Central memory CD4-positive, alpha-beta T cell (primary cell): Measurements from ENCODE around the gene AMOTL2.

Source experiments
- DNase-seq: peaks from one replicate; pipeline ENCODE4 v3.0.0; 2022
- total RNA-seq, 3 experiments: gene quantifications; one replicate each; lab custom pipeline; 2026; lab: John Stamatoyannopoulos, UW

AMOTL2 gene
- total RNA-seq: 0.05 to 0.96 (median 0.18) reads per million in 3 experiments

DNA sequence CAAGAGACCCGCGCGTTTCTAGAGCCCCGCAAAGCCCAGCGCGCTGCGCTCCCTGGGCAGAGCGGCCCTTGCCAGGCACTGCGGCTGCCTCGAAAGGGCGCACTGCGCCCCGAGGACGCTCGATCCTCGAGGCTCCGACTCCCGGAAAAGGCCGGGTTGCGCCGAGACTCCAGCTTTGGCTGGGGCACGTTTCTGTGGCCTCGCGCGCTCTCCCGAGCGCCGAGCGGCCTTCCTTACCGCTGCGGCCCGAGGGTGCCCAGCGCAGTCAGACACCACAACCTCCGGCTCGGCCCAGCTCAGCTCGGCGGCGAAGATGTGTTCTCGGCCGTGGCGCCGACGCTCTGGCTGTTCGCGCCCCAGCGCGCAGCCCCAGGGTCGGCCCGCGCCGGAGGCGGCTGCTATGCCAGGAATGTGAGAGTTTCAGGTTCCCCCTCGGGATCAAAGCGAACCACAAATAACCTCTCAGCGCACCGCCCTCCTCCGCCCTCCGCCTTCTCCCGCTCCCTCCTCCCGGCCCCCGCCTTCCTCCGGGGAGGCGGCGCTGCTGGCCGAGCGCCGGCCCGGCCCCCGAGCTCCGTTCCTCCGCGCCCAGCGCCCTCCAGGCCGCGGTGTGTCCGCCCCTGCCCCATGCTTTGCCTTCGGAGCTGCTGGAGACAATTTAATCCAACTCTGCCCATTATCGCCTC lies at the start of gene AMOTL2:
Gene AMOTL2 (minus strand): TSS at position 343 of the 686 bp plus-strand sequence. CDS start 3,014 bp downstream, outside the sequence.
- no peak for DNase-seq

GRCh38 chr3:134423153-134423552 lies 48.9 kb upstream of the AMOTL2 start:
- no peak for DNase-seq

- no peak for DNase-seq
These were observed 45.7 kb upstream of the AMOTL2 start for GRCh38 chr3:134419960-134420321.

GRCh38 chr3:134419214-134419959 lies 45.1 kb upstream of the AMOTL2 start:
- DNase-seq: no peak

DNA sequence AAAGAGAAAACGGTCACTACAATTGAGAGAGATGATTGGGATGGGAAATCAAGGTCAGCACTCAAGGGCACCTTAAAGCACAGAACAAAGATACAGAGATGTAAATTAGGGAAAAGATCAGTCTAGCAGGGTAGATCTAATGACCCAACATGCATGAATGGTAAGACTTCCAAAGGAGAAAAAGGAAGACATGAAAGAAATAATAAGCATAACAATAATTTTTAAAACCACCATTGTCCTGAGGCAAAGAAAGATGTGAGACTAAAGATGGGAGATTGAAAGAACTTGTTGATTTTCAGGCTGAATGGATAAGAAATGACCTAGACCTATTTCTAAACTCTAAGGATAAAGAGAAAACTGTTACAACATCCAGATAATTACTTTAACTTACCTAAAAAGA lies 34.8 kb upstream of the AMOTL2 start:
- no peak for DNase-seq

DNA sequence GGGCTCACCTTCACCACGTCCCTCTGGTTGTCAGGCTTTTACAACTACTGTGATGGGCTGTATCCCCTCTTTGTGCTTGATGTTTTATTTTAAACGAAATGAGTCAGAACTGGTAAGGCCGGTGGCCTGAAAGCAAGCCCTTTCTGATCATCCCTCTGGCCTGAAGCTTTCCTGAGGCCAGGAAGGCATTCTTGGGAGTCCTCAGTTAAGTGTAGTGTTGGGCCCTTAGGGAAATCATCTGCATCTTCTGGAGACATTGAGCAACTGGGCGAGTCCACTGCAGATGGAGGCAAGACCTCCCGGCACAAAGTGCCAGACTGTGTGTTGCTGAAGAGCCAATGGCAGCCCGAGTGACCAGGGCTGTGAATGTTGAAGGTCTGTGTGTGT lies 33.0 kb upstream of the AMOTL2 start:
- no peak for DNase-seq

DNA sequence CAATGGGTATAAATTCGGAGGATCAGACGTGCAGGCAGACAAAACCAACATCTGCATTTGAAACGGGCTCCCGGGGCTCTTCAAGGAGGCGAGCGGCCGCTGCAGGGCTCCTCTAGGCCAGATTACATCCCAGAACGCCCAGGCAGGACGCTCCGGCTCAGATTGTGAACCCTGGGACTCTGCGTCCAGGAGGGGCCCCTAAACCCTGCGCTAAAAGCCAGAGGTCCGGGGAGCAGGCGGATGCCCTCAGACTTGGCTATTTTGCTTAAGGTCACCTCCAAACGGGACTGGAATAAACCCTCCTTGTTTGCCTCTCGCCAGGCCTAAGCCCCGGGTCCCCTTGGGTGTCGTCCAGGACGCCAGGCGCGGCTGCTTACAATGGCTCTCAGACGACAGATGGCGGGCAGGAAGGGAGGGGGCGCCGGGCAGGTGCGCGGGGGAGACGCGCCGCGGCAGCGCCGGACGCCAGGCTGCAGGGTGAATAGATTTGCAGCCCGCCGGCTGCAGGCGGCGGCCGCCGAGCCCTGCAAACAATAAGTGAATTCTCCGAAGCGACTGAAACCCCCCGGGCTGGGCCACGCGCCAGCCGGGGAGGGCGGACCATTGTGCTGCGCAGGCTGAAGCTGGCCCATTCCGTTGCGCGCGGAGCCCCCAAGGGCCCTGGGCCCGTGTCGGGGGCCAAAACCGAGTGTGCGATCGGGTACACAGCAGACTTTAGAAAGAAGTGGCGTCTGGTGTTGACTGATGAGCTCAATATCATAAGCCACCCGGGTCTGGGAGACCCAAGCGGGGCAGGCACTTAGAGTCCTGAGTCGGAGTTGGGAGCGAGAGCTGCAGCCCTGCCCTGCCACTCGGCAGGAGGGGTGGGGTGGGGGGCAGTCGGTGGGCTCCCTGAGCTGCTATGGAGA lies 32.3 kb upstream of the AMOTL2 start:
- no peak for DNase-seq

GRCh38 chr3:134404366-134404885 lies 30.2 kb upstream of the AMOTL2 start:
- DNase-seq: no peak

DNA sequence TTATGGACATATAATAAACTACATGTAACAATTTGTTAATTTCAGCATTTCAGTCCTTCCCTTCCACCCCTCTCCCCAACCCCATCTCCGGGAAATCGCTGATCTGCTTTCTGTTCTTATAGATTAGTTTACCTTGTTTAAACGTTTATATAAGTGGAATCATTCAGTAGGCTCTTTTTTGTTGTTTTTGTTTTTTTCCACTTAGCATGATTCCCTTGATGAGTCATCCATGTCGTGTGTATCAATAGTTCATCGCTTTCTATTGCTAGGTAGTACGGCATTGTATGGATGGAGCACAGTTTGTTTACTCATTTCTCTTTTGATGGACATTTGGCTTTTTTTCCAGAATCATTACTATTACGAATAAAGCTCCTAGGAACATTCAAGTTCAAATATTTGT lies 23.5 kb upstream of the AMOTL2 start:
- no peak for DNase-seq

DNA sequence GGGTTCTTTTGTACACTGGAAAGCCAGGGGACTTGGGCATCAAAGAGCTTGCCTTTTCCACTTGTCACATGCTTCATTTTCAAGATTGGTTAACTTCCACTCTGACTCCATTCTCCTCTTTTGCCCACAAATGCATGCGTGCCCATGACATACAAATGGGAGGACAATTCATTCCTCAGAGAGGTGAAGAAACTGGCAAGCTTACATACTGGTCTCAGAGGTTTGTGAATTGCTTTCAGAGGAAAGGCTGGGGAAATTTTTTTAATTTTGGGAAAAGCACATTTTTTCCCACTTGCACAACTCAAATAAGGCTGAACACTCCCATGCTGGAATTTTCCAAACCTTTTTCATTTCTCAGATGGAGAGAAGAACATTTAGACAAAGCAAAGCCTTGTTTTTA lies 20.9 kb upstream of the AMOTL2 start:
- DNase-seq: no peak

DNA sequence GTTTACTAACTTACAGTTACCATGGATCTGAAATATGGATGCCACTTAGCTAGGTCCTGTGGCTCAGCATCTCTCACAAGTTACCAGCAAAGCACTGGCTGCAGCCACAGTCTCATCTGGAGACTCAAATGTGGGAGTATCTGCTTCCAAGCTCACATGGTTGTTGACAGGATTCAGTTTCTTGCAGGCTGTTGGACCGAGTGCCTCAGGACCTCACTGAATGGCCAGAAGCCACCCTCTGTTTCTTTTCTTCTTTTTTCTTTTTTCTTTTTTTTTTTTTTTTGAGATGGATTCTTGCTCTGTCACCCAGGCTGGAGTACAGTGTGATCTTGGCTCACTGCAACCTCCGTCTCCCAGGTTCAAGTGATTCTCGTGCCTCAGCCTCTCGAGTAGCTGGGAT lies 20.1 kb upstream of the AMOTL2 start:
- DNase-seq: no peak

- DNase-seq: no peak
These were observed 18.8 kb upstream of the AMOTL2 start for GRCh38 chr3:134393074-134393473.

GRCh38 chr3:134392336-134392983 lies 18.2 kb upstream of the AMOTL2 start:
- no peak for DNase-seq

DNA sequence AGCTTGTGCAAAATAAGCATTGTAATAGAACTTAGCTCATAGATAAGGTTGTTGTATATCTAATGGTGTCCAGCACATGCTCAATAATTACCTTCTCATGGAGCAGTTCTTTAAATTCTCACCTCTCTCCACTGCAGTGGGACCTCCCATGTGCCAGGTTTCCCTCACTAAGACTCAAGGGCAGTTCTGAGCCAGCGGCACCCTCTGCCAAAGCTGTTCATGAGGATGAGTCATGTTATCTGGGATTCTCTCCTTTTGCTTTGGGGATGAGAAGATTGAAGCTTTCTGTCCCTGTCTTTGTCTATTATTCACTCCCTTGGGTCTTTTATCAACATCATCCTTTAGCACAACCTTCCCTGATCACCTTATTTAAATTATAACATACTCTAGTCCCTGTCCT lies 15.6 kb upstream of the AMOTL2 start:
- DNase-seq: no peak

- DNase-seq: no peak
These were observed 14.7 kb upstream of the AMOTL2 start for GRCh38 chr3:134388788-134389485.

- DNase-seq: no peak
These were observed 14.0 kb upstream of the AMOTL2 start for GRCh38 chr3:134388292-134388691.

- no peak for DNase-seq
These were observed 13.0 kb upstream of the AMOTL2 start for GRCh38 chr3:134387293-134387692.

DNA sequence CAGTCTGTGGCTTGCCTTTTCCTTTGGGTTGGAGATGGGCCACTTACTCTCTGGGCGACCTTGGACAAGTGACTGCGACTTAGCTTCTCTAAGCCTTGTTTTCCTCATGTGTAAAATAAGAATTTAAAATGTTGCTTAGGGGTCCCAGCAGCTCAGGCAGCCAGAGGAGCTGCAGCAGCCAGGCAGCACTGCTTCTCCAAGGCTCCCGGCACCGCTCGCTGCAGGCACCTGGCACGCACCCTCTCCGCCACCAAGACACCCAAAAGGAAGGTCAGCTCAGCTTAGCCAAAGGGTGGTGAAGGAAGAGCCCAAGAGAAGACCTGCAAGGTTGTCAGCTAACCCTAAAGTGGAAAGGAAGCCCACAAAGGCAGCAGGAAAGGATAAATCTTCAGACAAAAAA lies 10.7 kb upstream of the AMOTL2 start:
- DNase-seq: no peak

- no peak for DNase-seq
These were observed 7.7 kb upstream of the AMOTL2 start for GRCh38 chr3:134381831-134382442.

DNA sequence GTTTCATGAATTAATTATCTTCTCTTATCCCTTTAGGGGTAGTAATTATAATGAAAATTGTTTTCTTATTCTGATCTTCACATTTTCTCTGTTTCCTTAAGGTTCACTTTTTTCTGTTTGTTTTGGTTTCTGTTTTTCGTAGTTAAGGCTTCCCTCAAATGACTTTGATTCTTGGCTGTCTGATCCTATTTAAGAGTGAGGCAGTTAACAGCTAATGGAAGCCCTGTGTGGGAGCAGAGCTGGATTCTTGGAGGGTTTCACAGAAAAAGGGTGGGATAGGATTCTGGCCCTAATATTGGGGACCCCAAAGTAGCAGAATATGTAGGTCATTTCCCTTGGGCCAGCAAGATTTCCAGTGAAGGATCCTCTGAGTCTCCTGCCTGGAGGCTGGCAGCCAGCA lies 6.8 kb upstream of the AMOTL2 start:
- no peak for DNase-seq

GRCh38 chr3:134380249-134380648 lies 6.0 kb upstream of the AMOTL2 start:
- no peak for DNase-seq

DNA sequence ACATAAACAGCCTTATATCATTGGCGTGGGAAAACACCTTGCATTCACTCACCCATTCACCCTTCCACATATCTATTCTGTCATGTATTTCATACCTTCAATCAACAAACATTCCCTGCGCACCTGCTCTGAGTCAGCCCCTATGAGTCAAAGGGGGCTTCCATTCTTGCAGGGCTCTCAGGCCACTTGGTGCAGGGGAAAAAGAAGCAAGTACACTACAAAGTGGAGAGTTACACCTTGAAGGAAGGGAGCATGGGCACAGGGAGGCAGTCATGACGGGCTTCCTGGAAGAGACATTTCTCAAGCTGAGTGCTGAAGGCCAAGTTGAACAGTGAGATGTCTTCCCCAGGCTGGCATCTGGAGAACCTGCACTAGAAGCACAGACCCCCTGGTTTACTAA lies 4.6 kb upstream of the AMOTL2 start:
- no peak for DNase-seq
